Skin of body (tissue), 2 donors: ENCODE results near the gene TNPO1. TPM values are rescaled to one million over a fixed set of nuclear protein-coding genes. Genes with fewer than 3 reads are reported as not detected.

Experiments
- small RNA-seq: library from RNA; depleted of rRNA; stranded (forward); fragments of <200 nt; gene quantifications from one replicate; pipeline ENCODE3, GENCODE V24; 2014; ENCODE audit warnings: low replicate concordance
- total RNA-seq: library from RNA; depleted of rRNA; stranded (reverse); fragments of >200 nt; gene quantifications from one replicate; pipeline ENCODE4 v1.2.3, GENCODE V29; 2014

TNPO1 gene
- total RNA-seq, 1 donor from 2014 or later = 88.0 TPM

Small RNA genes within 50 kb of the gene (small RNA-seq; reads per million reads assigned to genes)
- not detected for gene MIR4804
- gene RF00019 = not detected

Other genes with a start within 250 kb of the TNPO1 start
- gene FCHO2, start 139.4 kb downstream of the TNPO1 start, total RNA-seq = 32.4 TPM